SK-N-SH treated with all-trans-retinoic acid at 6 μM for 48 hours (cell line): ENCODE data around the gene RNASE8.

ENCODE experiments used
- ATAC-seq: fragments of 200-7000 bp; cut with Tn5 transposase; 3 replicates; pipeline ENCODE4 v1.9.1; 2020; ENCODE audit warnings: mild to moderate bottlenecking, moderate library complexity
- ARNTL ChIP-seq: fragments of 450-650 bp; formaldehyde crosslinking; IDR thresholded peaks from 2 replicates; pipeline ENCODE4 v1.5.0; 2020; ENCODE audit warnings: low read depth, mild to moderate bottlenecking, moderate library complexity, borderline replicate concordance
- BACH2 ChIP-seq: fragments of 250-450 bp; sonication (Bioruptor Pico); IDR thresholded peaks from 2 replicates; pipeline ENCODE4 v1.9.0; 2021; ENCODE audit warnings: mild to moderate bottlenecking, borderline replicate concordance
- CSDC2 ChIP-seq: fragments of 250-450 bp; sonication (Bioruptor Pico); IDR thresholded peaks from 2 replicates; pipeline ENCODE4 v1.5.0; 2020; ENCODE audit warnings: mild to moderate bottlenecking, moderate library complexity
- ESRRG ChIP-seq: fragments of 250-450 bp; sonication (Bioruptor Pico); IDR thresholded peaks from 2 replicates; pipeline ENCODE4 v1.6.1; 2021; ENCODE audit warnings: mild to moderate bottlenecking
- GLIS3 ChIP-seq: fragments of 250-450 bp; sonication (Bioruptor Pico); IDR thresholded peaks from 2 replicates; pipeline ENCODE4 v1.5.0; 2020; ENCODE audit warnings: mild to moderate bottlenecking, moderate library complexity
- ISL1 ChIP-seq: fragments of 250-450 bp; sonication (Bioruptor Pico); IDR thresholded peaks from 2 replicates; pipeline ENCODE4 v2.1.2; 2022; ENCODE audit warnings: mild to moderate bottlenecking, moderate library complexity
- OSR1 ChIP-seq: fragments of 250-450 bp; sonication (Bioruptor Pico); IDR thresholded peaks from 2 replicates; pipeline ENCODE4 v1.8.0; 2022; ENCODE audit warnings: moderate library complexity, mild to moderate bottlenecking, inconsistent platforms
- PPARA ChIP-seq: fragments of 250-450 bp; sonication (Bioruptor Pico); IDR thresholded peaks from 2 replicates; pipeline ENCODE4 v1.5.0; 2020; ENCODE audit warnings: mild to moderate bottlenecking, borderline replicate concordance
- RARB ChIP-seq: fragments of 250-450 bp; sonication (Bioruptor Pico); IDR thresholded peaks from 2 replicates; pipeline ENCODE4 v1.8.0; 2021; ENCODE audit warnings: mild to moderate bottlenecking, moderate library complexity
- TCF4 ChIP-seq: fragments of 250-450 bp; sonication (Bioruptor Pico); IDR thresholded peaks from 2 replicates; pipeline ENCODE4 v1.8.0; 2021; ENCODE audit warnings: mild to moderate bottlenecking, moderate library complexity, borderline replicate concordance
- TOX ChIP-seq: fragments of 250-450 bp; sonication (Bioruptor Pico); IDR thresholded peaks from 2 replicates; pipeline ENCODE4 v1.8.0; 2021; ENCODE audit warnings: mild to moderate bottlenecking, moderate library complexity, borderline replicate concordance
- ZC3H10 ChIP-seq: fragments of 250-450 bp; sonication (Bioruptor Pico); IDR thresholded peaks from 2 replicates; pipeline ENCODE4 v1.5.1; 2021; ENCODE audit warnings: mild to moderate bottlenecking, moderate library complexity
- ZFP3 ChIP-seq: fragments of 250-450 bp; sonication (Bioruptor Pico); IDR thresholded peaks from 2 replicates; pipeline ENCODE4 v1.5.0; 2020; ENCODE audit warnings: mild to moderate bottlenecking, moderate library complexity
- ZFP30 ChIP-seq: fragments of 450-650 bp; formaldehyde crosslinking; IDR thresholded peaks from 2 replicates; pipeline ENCODE4 v1.5.0; 2022; ENCODE audit warnings: mild to moderate bottlenecking, moderate library complexity
- ZNF565 ChIP-seq: fragments of 450-650 bp; formaldehyde crosslinking; conservative IDR thresholded peaks from 2 replicates; pipeline ENCODE4 v1.5.0; 2020; ENCODE audit warnings: low read depth, mild to moderate bottlenecking, moderate library complexity
- ZNF8 ChIP-seq: fragments of 450-650 bp; formaldehyde crosslinking; IDR thresholded peaks from 2 replicates; pipeline ENCODE4 v1.5.0; 2020; ENCODE audit warnings: mild to moderate bottlenecking, moderate library complexity
- TF ChIP-seq, protein P1 (sequence below): fragments of 250-450 bp; sonication (Bioruptor Pico); IDR thresholded peaks from 2 replicates; pipeline ENCODE4 v1.5.1; 2020; ENCODE audit warnings: low read depth, mild to moderate bottlenecking, moderate library complexity
- TF ChIP-seq, protein P2 (sequence below): fragments of 250-450 bp; sonication (Bioruptor Pico); IDR thresholded peaks from 2 replicates; pipeline ENCODE4 v1.8.0; 2020; ENCODE audit warnings: mild to moderate bottlenecking, moderate library complexity, borderline replicate concordance
- TF ChIP-seq, protein P3 (sequence below): fragments of 250-450 bp; sonication (Bioruptor Pico); IDR thresholded peaks from 2 replicates; pipeline ENCODE4 v1.5.1; 2021; ENCODE audit warnings: mild to moderate bottlenecking, moderate library complexity
- TF ChIP-seq, protein P4 (sequence below): fragments of 250-450 bp; sonication (Bioruptor Pico); IDR thresholded peaks from 2 replicates; pipeline ENCODE4 v1.8.0; 2021; ENCODE audit warnings: low read depth, mild to moderate bottlenecking, moderate library complexity, borderline replicate concordance
- TF ChIP-seq, protein P5 (sequence below): fragments of 250-450 bp; sonication (Bioruptor Pico); IDR thresholded peaks from 2 replicates; pipeline ENCODE4 v1.5.0; 2020; ENCODE audit warnings: mild to moderate bottlenecking, moderate library complexity

Gene RNASE8

DNA sequence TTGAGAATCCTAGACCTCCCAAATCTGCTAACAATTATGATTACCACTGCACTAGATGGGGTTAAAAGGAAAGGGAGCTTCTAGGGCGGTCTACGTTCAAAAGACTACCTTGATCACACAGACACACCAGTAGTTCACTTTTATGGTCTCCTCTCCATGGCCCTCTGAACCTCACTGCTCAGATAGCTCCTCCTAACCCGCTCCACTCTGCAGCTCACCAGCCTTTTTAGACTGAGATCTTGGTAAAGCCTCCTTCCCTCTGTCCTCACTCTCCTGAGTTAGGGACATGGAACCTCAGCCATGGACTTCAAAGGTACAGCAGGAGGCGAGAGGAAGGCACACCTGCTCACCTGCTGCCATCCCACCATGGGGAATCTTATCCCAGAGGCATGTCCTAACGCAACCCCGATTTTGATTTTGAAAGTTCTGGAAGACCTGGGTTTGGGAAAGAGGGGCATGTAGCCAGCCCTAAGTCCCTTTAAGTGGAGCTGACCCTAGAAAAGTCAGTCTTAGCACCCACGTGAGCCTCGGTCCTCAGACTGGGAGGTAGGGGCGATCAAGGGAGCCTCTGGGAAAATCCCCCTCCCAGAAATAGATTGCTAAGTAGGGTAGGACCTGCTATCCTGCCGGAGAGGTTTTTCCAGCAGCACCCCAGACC is 39.5 kb downstream of the RNASE8 start:
- peak; percentile 1; the same call in 1 of the 3 replicates for ATAC-seq
- TF ChIP-seq ZFP30 (CRISPR knock-in tag) (no peak), TCF4 (CRISPR knock-in tag) (no peak), ESRRG (CRISPR knock-in tag) (no peak), BACH2 (no peak), GLIS3 (CRISPR knock-in tag) (no peak), ARNTL (CRISPR knock-in tag) (no peak), ZNF8 (no peak), CSDC2 (CRISPR knock-in tag) (no peak)
- TF ChIP-seq, protein P1, sequence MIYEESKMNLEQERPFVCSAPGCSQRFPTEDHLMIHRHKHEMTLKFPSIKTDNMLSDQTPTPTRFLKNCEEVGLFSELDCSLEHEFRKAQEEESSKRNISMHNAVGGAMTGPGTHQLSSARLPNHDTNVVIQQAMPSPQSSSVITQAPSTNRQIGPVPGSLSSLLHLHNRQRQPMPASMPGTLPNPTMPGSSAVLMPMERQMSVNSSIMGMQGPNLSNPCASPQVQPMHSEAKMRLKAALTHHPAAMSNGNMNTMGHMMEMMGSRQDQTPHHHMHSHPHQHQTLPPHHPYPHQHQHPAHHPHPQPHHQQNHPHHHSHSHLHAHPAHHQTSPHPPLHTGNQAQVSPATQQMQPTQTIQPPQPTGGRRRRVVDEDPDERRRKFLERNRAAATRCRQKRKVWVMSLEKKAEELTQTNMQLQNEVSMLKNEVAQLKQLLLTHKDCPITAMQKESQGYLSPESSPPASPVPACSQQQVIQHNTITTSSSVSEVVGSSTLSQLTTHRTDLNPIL (CRISPR knock-in tag), result no peak
- TF ChIP-seq, protein P2, sequence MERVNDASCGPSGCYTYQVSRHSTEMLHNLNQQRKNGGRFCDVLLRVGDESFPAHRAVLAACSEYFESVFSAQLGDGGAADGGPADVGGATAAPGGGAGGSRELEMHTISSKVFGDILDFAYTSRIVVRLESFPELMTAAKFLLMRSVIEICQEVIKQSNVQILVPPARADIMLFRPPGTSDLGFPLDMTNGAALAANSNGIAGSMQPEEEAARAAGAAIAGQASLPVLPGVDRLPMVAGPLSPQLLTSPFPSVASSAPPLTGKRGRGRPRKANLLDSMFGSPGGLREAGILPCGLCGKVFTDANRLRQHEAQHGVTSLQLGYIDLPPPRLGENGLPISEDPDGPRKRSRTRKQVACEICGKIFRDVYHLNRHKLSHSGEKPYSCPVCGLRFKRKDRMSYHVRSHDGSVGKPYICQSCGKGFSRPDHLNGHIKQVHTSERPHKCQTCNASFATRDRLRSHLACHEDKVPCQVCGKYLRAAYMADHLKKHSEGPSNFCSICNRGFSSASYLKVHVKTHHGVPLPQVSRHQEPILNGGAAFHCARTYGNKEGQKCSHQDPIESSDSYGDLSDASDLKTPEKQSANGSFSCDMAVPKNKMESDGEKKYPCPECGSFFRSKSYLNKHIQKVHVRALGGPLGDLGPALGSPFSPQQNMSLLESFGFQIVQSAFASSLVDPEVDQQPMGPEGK (CRISPR knock-in tag), result no peak
- TF ChIP-seq, protein P3, sequence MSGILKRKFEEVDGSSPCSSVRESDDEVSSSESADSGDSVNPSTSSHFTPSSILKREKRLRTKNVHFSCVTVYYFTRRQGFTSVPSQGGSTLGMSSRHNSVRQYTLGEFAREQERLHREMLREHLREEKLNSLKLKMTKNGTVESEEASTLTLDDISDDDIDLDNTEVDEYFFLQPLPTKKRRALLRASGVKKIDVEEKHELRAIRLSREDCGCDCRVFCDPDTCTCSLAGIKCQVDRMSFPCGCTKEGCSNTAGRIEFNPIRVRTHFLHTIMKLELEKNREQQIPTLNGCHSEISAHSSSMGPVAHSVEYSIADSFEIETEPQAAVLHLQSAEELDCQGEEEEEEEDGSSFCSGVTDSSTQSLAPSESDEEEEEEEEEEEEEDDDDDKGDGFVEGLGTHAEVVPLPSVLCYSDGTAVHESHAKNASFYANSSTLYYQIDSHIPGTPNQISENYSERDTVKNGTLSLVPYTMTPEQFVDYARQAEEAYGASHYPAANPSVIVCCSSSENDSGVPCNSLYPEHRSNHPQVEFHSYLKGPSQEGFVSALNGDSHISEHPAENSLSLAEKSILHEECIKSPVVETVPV, result no peak

DNA sequence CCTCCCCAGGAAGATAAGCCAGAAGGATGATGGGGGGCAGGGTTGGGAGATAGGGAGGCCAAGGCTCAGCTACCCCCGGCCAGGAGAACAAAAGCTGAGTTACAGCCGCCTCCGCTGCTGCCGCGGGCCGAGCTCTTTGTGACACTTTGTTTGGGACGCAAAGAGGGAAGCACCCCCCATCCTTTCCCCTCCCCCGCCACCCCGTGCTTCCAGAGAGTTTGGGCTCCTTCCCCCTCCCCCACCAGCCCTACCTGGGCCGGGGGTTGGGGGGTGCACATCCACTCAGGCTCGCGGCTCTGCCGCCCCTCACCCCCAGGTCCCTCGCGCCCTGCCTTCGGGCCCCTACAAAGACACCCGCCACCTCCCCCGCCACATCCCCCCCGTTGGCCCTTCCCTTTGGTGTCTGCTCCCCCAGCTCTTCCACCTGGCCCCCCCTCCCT is 40.0 kb downstream of the RNASE8 start:
- TF ChIP-seq OSR1 (CRISPR knock-in tag) (no peak), TOX (CRISPR knock-in tag) (no peak)
- TF ChIP-seq, protein P4, sequence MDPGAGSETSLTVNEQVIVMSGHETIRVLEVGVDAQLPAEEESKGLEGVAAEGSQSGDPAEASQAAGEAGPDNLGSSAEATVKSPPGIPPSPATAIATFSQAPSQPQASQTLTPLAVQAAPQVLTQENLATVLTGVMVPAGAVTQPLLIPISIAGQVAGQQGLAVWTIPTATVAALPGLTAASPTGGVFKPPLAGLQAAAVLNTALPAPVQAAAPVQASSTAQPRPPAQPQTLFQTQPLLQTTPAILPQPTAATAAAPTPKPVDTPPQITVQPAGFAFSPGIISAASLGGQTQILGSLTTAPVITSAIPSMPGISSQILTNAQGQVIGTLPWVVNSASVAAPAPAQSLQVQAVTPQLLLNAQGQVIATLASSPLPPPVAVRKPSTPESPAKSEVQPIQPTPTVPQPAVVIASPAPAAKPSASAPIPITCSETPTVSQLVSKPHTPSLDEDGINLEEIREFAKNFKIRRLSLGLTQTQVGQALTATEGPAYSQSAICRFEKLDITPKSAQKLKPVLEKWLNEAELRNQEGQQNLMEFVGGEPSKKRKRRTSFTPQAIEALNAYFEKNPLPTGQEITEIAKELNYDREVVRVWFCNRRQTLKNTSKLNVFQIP (CRISPR knock-in tag), result no peak
- no peak for ATAC-seq

DNA sequence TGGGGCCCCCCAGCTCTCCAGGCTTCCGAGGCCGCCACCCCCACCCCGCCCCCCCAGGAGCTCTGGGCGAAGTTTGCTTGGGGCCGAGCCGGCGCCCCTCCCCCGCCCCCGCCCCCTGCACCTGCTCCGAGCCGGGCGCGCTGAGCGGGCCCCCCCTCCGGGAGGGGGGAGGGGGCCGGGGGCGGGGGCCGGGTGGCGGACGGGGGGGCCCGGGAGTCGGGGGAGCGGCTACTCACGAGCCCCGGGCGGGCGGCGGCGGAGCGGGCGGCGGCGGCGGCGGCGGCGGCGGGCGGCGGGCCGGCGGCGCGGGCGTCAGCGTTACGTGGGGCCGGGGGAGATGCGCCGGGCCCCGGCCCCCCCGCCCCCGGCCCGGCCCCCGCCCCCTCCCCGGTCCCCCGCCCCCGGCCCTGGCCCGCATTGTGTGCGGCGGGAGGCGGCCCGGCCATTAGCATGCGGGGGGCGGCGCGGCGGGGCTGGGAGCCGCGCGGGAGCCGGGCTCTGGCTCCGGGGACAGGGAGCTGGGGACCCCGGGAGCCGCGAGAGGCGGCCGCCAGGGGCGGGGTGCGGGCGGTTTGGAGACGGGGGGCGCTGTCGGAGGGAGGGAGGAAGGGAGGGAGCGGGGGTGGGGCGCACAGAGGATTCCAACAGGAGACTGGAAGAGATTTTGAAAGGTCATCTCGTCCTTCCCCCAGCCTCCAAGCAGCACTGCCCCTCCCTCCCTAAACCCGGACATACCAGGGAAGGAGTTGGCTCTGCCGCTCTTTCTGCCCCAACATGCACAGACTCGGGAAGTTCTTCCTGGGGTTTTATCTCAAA is 40.7 kb downstream of the RNASE8 start, which contains the start of gene ZNF219:
Gene ZNF219 (minus strand): TSS at position 580 of the 816 bp plus-strand sequence. CDS start 5,064 bp downstream, outside the sequence.
- peak; percentile 40 for ATAC-seq
- TF ChIP-seq ISL1 (CRISPR knock-in tag) (no peak), ZFP3 (CRISPR knock-in tag) (no peak), GLIS3 (CRISPR knock-in tag) (no peak), RARB (CRISPR knock-in tag) (no peak), BACH2 (no peak), TCF4 (CRISPR knock-in tag) (no peak), CSDC2 (CRISPR knock-in tag) (no peak), ZNF565 (no peak), ARNTL (CRISPR knock-in tag) (no peak), ZC3H10 (CRISPR knock-in tag) (no peak), ZFP30 (CRISPR knock-in tag) (no peak), TOX (CRISPR knock-in tag) (no peak), PPARA (CRISPR knock-in tag) (no peak)
- TF ChIP-seq, protein P1 (CRISPR knock-in tag), result no peak
- TF ChIP-seq, protein P5, sequence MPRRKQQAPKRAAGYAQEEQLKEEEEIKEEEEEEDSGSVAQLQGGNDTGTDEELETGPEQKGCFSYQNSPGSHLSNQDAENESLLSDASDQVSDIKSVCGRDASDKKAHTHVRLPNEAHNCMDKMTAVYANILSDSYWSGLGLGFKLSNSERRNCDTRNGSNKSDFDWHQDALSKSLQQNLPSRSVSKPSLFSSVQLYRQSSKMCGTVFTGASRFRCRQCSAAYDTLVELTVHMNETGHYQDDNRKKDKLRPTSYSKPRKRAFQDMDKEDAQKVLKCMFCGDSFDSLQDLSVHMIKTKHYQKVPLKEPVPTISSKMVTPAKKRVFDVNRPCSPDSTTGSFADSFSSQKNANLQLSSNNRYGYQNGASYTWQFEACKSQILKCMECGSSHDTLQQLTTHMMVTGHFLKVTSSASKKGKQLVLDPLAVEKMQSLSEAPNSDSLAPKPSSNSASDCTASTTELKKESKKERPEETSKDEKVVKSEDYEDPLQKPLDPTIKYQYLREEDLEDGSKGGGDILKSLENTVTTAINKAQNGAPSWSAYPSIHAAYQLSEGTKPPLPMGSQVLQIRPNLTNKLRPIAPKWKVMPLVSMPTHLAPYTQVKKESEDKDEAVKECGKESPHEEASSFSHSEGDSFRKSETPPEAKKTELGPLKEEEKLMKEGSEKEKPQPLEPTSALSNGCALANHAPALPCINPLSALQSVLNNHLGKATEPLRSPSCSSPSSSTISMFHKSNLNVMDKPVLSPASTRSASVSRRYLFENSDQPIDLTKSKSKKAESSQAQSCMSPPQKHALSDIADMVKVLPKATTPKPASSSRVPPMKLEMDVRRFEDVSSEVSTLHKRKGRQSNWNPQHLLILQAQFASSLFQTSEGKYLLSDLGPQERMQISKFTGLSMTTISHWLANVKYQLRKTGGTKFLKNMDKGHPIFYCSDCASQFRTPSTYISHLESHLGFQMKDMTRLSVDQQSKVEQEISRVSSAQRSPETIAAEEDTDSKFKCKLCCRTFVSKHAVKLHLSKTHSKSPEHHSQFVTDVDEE (CRISPR knock-in tag), result no peak
- TF ChIP-seq, protein P3, result no peak
- TF ChIP-seq, protein P4 (CRISPR knock-in tag), result no peak
